Measurements from ENCODE around the gene BAD. TPM values are rescaled to one million over a fixed set of nuclear protein-coding genes. Genes with fewer than 3 reads are reported as not detected.

Gene BAD
- polyA plus RNA-seq, 1 donor (not counting 4 experiments of a cell fraction or from before 2014, with no cell fraction given), result 58.3 TPM

- TF ChIP-seq CTCF (optimal IDR thresholded peaks at IDR 0.05 in 1 of 3, IDR thresholded peaks at IDR 0.05 in 1 of 3, conservative IDR thresholded peaks at IDR 0.05 in 1 of 3; ENCODE audit: extremely low read depth in 1 of 3, insufficient read depth in 2 of 3, low read length in 3 of 3), result peak in 2 of 3 experiments; percentile 40 to 67
- no peak for TF ChIP-seq EZH2 (IDR thresholded peaks at IDR 0.05; ENCODE audit: low read length)
- dilution Hi-C loops (cut with MboI; ENCODE audit: extremely low pct_ligation_motif_present, low sequenced_read_pairs), result no loop called here
- H2AFZ ChIP-seq (ENCODE audit: control insufficient read depth, low read length), result no peak overlapping the region
- H3K4me1 ChIP-seq (ENCODE audit: control insufficient read depth, extremely low read depth, insufficient read depth, low read length), result peaks cover 26% of the 10 kb centered on the region
- H4K20me1 ChIP-seq (ENCODE audit: control insufficient read depth, extremely low read depth, insufficient read depth, low read length), result peaks cover 8% of the 10 kb centered on the region
- H3K9me3 ChIP-seq (ENCODE audit: control insufficient read depth, low read depth, low read length), result no peaks in the 10 kb centered on the region
- peak overlapping the region; percentile 87 for H3K4me2 ChIP-seq (ENCODE audit: control insufficient read depth, extremely low read depth, insufficient read depth, low read depth, low read length)
- peak overlapping the region; percentile 61 for H3K27ac ChIP-seq (ENCODE audit: control insufficient read depth, insufficient read depth, low read length)
- no peaks in the 10 kb centered on the region for H3K27me3 ChIP-seq (ENCODE audit: control insufficient read depth, extremely low read depth, insufficient read depth, low read length)
- H3K9me1 ChIP-seq (ENCODE audit: control insufficient read depth, extremely low read depth, insufficient read depth, low read length), result no peaks in the 10 kb centered on the region
- FAIRE-seq (no peak), DNase-seq (ENCODE audit: low read depth, low spot score) (no peak)
- peaks cover 37% of the 10 kb centered on the region for H3K79me2 ChIP-seq (ENCODE audit: control insufficient read depth, insufficient read depth, low read length)
- peak overlapping the region; percentile 90 for H3K9ac ChIP-seq (ENCODE audit: control insufficient read depth, extremely low read depth, insufficient read depth, low read length)
- H3K36me3 ChIP-seq (ENCODE audit: control insufficient read depth in 2 of 2, extremely low read depth in 1 of 2, insufficient read depth in 2 of 2, low read length in 2 of 2), result peaks cover 19 to 30% of the 10 kb centered on the region in 2 experiments
- peak overlapping the region; percentile 77 to 96 (median 96) for H3K4me3 ChIP-seq (ENCODE audit: control insufficient read depth in 2 of 3, extremely low read depth in 1 of 3, insufficient read depth in 2 of 3, low read depth in 1 of 3, low read length in 3 of 3)
Observed at GRCh38 chr11:64252003-64252872, 32.2 kb downstream of the BAD start.

GRCh38 chr11:64251753-64252002 lies 32.8 kb downstream of the BAD start:
- H3K79me2 ChIP-seq (ENCODE audit: control insufficient read depth, insufficient read depth, low read length), result peaks cover 37% of the 10 kb centered on the region
- H3K9ac ChIP-seq (ENCODE audit: control insufficient read depth, extremely low read depth, insufficient read depth, low read length), result peak overlapping the region; percentile 90
- no peak overlapping the region for H2AFZ ChIP-seq (ENCODE audit: control insufficient read depth, low read length)
- no peaks in the 10 kb centered on the region for H3K9me1 ChIP-seq (ENCODE audit: control insufficient read depth, extremely low read depth, insufficient read depth, low read length)
- H4K20me1 ChIP-seq (ENCODE audit: control insufficient read depth, extremely low read depth, insufficient read depth, low read length), result peaks cover 8% of the 10 kb centered on the region
- H3K27me3 ChIP-seq (ENCODE audit: control insufficient read depth, extremely low read depth, insufficient read depth, low read length), result no peaks in the 10 kb centered on the region
- FAIRE-seq, result no peak
- H3K9me3 ChIP-seq (ENCODE audit: control insufficient read depth, low read depth, low read length), result no peaks in the 10 kb centered on the region
- peak overlapping the region; percentile 87 for H3K4me2 ChIP-seq (ENCODE audit: control insufficient read depth, extremely low read depth, insufficient read depth, low read depth, low read length)
- dilution Hi-C loops (cut with MboI; ENCODE audit: extremely low pct_ligation_motif_present, low sequenced_read_pairs), result no loop called here
- TF ChIP-seq CTCF (optimal IDR thresholded peaks at IDR 0.05 in 1 of 3, IDR thresholded peaks at IDR 0.05 in 1 of 3, conservative IDR thresholded peaks at IDR 0.05 in 1 of 3; ENCODE audit: extremely low read depth in 1 of 3, insufficient read depth in 2 of 3, low read length in 3 of 3), result no peak
- TF ChIP-seq EZH2 (IDR thresholded peaks at IDR 0.05; ENCODE audit: low read length), result no peak
- peaks cover 18 to 28% of the 10 kb centered on the region in 2 experiments for H3K36me3 ChIP-seq (ENCODE audit: control insufficient read depth in 2 of 2, extremely low read depth in 1 of 2, insufficient read depth in 2 of 2, low read length in 2 of 2)
- peak overlapping the region; percentile 61 for H3K27ac ChIP-seq (ENCODE audit: control insufficient read depth, insufficient read depth, low read length)
- H3K4me3 ChIP-seq (ENCODE audit: control insufficient read depth in 2 of 3, extremely low read depth in 1 of 3, insufficient read depth in 2 of 3, low read depth in 1 of 3, low read length in 3 of 3), result peak overlapping the region; percentile 77 to 96 (median 96)
- no peak for DNase-seq (ENCODE audit: low read depth, low spot score)
- peaks cover 27% of the 10 kb centered on the region for H3K4me1 ChIP-seq (ENCODE audit: control insufficient read depth, extremely low read depth, insufficient read depth, low read length)

All from keratinocyte (primary cell).